BJ (cell line): ENCODE measurements around the gene PRKG1. TPM values are rescaled to one million over a fixed set of nuclear protein-coding genes. Genes with fewer than 3 reads are reported as not detected.
"Not testable (repeated sequence)": the region's sequence is repeated elsewhere in the genome, so short reads cannot be mapped to it uniquely, and the experiment has no call there.

Experiments
- CTCF ChIA-PET: fragments of 350-600 bp; formaldehyde crosslinking; extraction: SDS; loops from one replicate; lab custom pipeline; 2021; ENCODE audit warnings: antibody characterized with exemption, inconsistent platforms; lab: Yijun Ruan, JAX
- POLR2A ChIA-PET: fragments of 300-600 bp; sonication (Branson Sonifier 250); formaldehyde crosslinking; extraction: SDS; loops from one replicate; lab custom pipeline; 2021; ENCODE audit warnings: antibody characterized with exemption; lab: Charles Lee
- DNase-seq: peaks from one replicate; pipeline ENCODE4 v3.0.0-alpha.2; 2011; ENCODE audit warnings: low read depth
- H3K27me3 ChIP-seq: 2 replicates; pipeline ENCODE4 v1.6.0; 2011; ENCODE audit warnings: low read length; ENCODE audit not compliant: control insufficient read depth, insufficient read depth
- H3K36me3 ChIP-seq: 2 replicates; pipeline ENCODE4 v1.5.1; 2011; ENCODE audit warnings: low read length; ENCODE audit not compliant: control insufficient read depth, insufficient read depth
- H3K4me3 ChIP-seq: 2 replicates; pipeline ENCODE4 v1.5.1; 2011; ENCODE audit warnings: low read depth, mild to moderate bottlenecking, control low read depth, low read length
- CTCF ChIP-seq: IDR thresholded peaks from 2 replicates; pipeline ENCODE4 v1.5.1; 2011; ENCODE audit warnings: low read depth, mild to moderate bottlenecking, control low read depth, inconsistent platforms, low read length, moderate library complexity; ENCODE audit not compliant: insufficient read depth
- polyA plus RNA-seq: library from polyadenylated mRNA; depleted of rRNA; stranded (reverse); fragments of >200 nt; gene quantifications from 2 replicates; pipeline ENCODE4 v1.2.3, GENCODE V29; 2011

The PRKG1 gene
- polyA plus RNA-seq, 1 experiment: 9.7 TPM

- Histone ChIP-seq H3K36me3 (no peaks in the 10 kb centered on the region), H3K4me3 (no peak overlapping the region), H3K27me3 (no peaks in the 10 kb centered on the region)
- TF ChIP-seq CTCF: no peak
- ChIA-PET POLR2A (no interaction called here), CTCF (interaction anchor here (0.6 kb wide), 1 partner anchor 52 kb away, joined by 6 read pairs; no protein-coding TSS in a partner anchor)
- DNase-seq: no peak
These were observed 1147.6 kb downstream of the PRKG1 start for GRCh38 chr10:52221923-52222322.

GRCh38 chr10:52226197-52226847 is 1152.0 kb downstream of the PRKG1 start:
- Histone ChIP-seq H3K27me3 (no peaks in the 10 kb centered on the region), H3K36me3 (no peaks in the 10 kb centered on the region), H3K4me3 (no peak overlapping the region)
- no peak for TF ChIP-seq CTCF
- ChIA-PET POLR2A (no interaction called here), CTCF (interaction anchor here (1.0 kb wide), 1 partner anchor 10 kb away, joined by 3 read pairs; no protein-coding TSS in a partner anchor)
- peak; percentile 17 for DNase-seq

- no peaks in the 10 kb centered on the region for H3K36me3 ChIP-seq
- ChIA-PET CTCF (no interaction called here), POLR2A (no interaction called here)
- no peak for DNase-seq
- TF ChIP-seq CTCF: no peak
- no peaks in the 10 kb centered on the region for H3K27me3 ChIP-seq
- no peak overlapping the region for H3K4me3 ChIP-seq
These were observed 1154.3 kb downstream of the PRKG1 start for GRCh38 chr10:52228556-52228955.

GRCh38 chr10:52229291-52229931 is 1155.1 kb downstream of the PRKG1 start:
- Histone ChIP-seq H3K4me3 (no peak overlapping the region), H3K36me3 (no peaks in the 10 kb centered on the region), H3K27me3 (no peaks in the 10 kb centered on the region)
- no peak for TF ChIP-seq CTCF
- CTCF ChIA-PET: interaction anchor here (0.5 to 1.7 kb wide), 3 partner anchors 11 to 28 kb away, joined by 4 to 5 read pairs (median 4); no protein-coding TSS in a partner anchor
- POLR2A ChIA-PET: no interaction called here
- no peak for DNase-seq

GRCh38 chr10:52232561-52233350 is 1158.5 kb downstream of the PRKG1 start:
- CTCF ChIA-PET: interaction anchor here (1.1 kb wide), 1 partner anchor 9 kb away, joined by 4 read pairs; no protein-coding TSS in a partner anchor
- no peaks in the 10 kb centered on the region for H3K36me3 ChIP-seq
- DNase-seq: no peak
- H3K27me3 ChIP-seq: no peaks in the 10 kb centered on the region
- TF ChIP-seq CTCF: no peak
- no peak overlapping the region for H3K4me3 ChIP-seq
- POLR2A ChIA-PET: no interaction called here

GRCh38 chr10:52233351-52233991 is 1159.2 kb downstream of the PRKG1 start:
- H3K36me3 ChIP-seq, DNase-seq, H3K4me3 ChIP-seq, CTCF ChIA-PET, H3K27me3 ChIP-seq, POLR2A ChIA-PET: not testable (repeated sequence)
